Breast epithelium (tissue), 3 donors: ENCODE results near the gene PLEKHM2.

Source experiments
- CTCF ChIP-seq, 3 donors: fragments of 450-650 bp; IDR thresholded peaks; one replicate each; pipeline ENCODE4 v1.5.1; 2016 to 2017; ENCODE audit warnings: antibody characterized with exemption in 3 of 3, mild to moderate bottlenecking in 3 of 3, moderate library complexity in 3 of 3
- POLR2A ChIP-seq: fragments of 450-650 bp; IDR thresholded peaks from one replicate; pipeline ENCODE4 v1.6.1; 2016; ENCODE audit warnings: antibody characterized with exemption, mild to moderate bottlenecking, moderate library complexity
- POLR2AphosphoS5 ChIP-seq, 3 donors: sonication (generic); formaldehyde crosslinking; IDR thresholded peaks; one replicate each; pipeline ENCODE4 v1.6.1; 2017; ENCODE audit warnings: antibody characterized with exemption in 3 of 3

GRCh38 chr1:15751717-15752116 lies 67.6 kb downstream of the PLEKHM2 start:
- TF ChIP-seq POLR2A (no peak), POLR2AphosphoS5 (IDR thresholded peaks at IDR 0.05) (no peak), CTCF (IDR thresholded peaks at IDR 0.05) (no peak)
